GM12878 (cell line): ENCODE measurements around the gene GPR152.
A peak's percentile ranks its signal among the peaks of the same experiment; 100 is the strongest.

Experiments
- PKNOX1 ChIP-seq: fragments of 450-650 bp; IDR thresholded peaks from 2 replicates; pipeline ENCODE4 v1.6.1; 2016; ENCODE audit warnings: mild to moderate bottlenecking
- RFX5 ChIP-seq: IDR thresholded peaks from 2 replicates; pipeline ENCODE4 v1.6.1; 2011; ENCODE audit warnings: low read depth, low read length, improper control_type of control experiment

GRCh38 chr11:67489885-67490726, 37.6 kb upstream of the GPR152 start:
- peak; percentile 16; the same call in 1 of the 2 replicates for TF ChIP-seq PKNOX1
- no peak for TF ChIP-seq RFX5
